RPMI7951 (cell line): ENCODE results near the gene PPARA. TPM values are rescaled to one million over a fixed set of nuclear protein-coding genes. Genes with fewer than 3 reads are reported as not detected.
A peak's percentile ranks its signal among the peaks of the same experiment; 100 is the strongest.

Experiments
- DNase-seq: peaks from one replicate; pipeline ENCODE4 v3.0.0-alpha.2; 2012; ENCODE audit warnings: low read depth
- total RNA-seq: library from RNA; depleted of rRNA; stranded (reverse); fragments of >200 nt; shearing (Covaris generic); gene quantifications from 2 replicates; pipeline ENCODE4 v1.2.3, GENCODE V29; 2014

Gene PPARA
- total RNA-seq, 1 experiment from 2014 or later = 16.7 TPM

- DNase-seq = no peak
Observed at GRCh38 chr22:46142548-46143490, 7.5 kb upstream of the PPARA start.

DNA sequence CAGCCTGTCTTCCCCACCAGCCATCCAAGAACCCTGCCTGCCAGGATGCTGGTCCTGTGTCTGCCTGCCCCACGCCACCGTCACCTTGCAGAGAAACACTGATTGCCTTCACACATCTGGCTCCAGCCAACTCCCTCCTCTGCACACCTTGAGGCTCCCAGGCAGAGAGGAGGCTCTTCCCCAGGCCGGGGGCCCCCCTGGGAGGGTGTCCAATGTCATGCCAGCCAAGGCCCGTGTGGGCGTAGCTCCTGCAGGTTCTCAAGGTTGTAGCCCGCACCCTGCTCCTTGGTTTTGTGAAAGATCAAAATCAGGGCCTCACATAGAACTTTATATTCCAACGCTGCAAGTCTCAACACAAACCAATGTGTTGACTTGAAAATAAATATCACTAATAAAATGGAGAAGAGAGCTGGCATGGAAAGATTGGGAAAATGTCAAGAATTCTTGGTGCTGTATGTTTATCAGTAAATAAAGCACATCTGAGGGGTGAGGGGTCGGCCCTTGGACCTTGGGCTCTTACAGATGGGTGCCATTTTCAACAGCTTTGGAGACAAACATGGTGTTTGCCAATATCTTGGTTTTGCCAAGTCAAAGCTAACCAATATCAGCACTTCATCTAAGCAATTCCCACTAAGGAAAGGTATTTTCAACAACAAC is 6.7 kb upstream of the PPARA start:
- no peak for DNase-seq

DNA sequence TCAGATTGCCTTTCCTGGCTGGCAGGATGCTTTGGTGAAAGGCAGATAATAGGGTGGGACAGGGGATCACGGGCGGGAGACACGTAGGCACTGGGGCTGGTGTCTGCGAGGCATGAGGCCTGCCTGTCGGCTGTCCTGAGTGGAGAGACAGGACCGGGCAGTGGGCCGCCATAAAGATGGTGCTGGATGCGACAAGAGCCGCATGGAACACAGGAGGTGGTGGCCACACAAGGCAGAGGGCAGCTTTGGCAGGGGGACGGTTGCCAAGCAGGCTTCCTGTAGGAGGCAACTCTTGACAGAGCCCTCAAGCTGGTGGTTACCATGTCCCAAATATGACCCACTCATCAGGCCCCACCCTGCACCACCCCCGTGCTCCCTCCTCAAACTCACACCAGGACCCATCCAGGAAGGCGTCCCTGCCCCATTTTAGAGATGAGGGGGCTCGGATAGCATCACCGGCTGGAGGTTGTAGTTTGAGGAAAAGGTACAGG is 4.9 kb upstream of the PPARA start:
- no peak for DNase-seq

- DNase-seq = no peak
Observed at GRCh38 chr22:46145896-46146295, 4.4 kb upstream of the PPARA start.

GRCh38 chr22:46146329-46146728 is 4.0 kb upstream of the PPARA start:
- DNase-seq = no peak

- no peak for DNase-seq
Observed at GRCh38 chr22:46147061-46147460, 3.3 kb upstream of the PPARA start.

- no peak for DNase-seq
Observed at GRCh38 chr22:46147471-46148267, 2.7 kb upstream of the PPARA start.

DNA sequence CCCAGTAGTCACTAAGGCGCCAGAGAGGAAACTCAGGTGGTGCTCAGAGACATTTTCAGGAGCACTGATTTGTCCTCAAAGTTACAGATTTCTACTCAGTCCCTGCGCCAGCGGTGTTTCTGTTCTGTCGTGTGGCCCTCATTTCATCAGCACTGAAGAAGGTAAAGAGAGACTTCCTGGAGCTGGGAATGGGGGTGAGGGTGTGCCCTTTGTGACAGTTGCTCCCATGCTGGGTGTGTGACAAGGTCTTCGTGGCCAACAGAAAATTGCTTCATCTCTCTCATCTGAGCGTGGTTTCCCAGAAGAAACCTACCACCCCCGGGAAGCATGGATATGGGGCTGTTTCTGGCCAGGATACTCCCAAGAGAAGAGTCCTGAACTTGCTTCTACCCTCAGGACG is 2.0 kb upstream of the PPARA start:
- no peak for DNase-seq

- DNase-seq = no peak
Observed at GRCh38 chr22:46148816-46149511, 1.4 kb upstream of the PPARA start.

- no peak for DNase-seq
Observed at GRCh38 chr22:46149512-46150033, 753 bp upstream of the PPARA start.

DNA sequence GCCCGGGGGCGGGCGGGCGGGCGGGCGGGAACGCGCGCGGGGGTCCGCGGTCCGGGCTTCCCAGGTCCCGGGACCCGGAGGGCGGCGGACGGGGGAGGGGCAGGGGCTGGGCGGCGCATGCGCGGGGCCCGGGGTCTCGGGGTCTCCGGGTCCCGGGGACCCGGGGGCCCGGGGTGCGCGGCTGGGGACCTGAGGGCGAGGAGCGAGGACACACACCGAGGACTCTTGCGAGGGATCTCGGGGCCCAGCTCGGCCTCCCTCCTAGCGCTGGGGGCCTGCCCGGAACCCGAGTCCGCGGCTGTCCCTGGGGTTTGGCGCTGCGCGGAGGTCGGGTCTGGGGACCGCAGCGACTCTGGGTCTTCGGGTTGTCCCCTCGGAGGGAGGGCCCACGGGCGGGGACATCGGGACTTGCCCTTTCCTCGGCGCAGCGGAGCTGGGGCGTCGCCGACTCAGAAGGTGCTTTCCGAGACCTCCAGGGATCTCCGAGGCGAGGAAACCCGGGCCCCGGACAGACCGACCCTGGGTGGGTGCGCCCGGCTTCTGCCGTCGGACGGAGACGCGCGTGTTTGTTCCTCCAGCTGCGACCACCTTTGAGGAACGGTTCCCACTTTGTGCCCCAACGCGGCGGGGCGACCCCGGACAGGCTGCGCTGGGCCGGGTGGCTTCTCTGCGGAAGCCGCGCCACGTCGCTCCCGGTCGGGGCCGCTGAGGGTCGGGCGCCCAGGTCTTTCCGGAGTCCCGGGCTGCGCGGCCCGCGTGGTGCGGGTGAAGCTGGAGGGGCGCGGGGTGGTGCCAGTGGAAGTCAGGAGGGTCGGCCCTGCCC is 540 bp downstream of the PPARA start:
- peak; percentile 9 for DNase-seq

- no peak for DNase-seq
Observed at GRCh38 chr22:46153930-46154329, 3.6 kb downstream of the PPARA start.

- no peak for DNase-seq
Observed at GRCh38 chr22:46156031-46156430, 5.7 kb downstream of the PPARA start.

DNA sequence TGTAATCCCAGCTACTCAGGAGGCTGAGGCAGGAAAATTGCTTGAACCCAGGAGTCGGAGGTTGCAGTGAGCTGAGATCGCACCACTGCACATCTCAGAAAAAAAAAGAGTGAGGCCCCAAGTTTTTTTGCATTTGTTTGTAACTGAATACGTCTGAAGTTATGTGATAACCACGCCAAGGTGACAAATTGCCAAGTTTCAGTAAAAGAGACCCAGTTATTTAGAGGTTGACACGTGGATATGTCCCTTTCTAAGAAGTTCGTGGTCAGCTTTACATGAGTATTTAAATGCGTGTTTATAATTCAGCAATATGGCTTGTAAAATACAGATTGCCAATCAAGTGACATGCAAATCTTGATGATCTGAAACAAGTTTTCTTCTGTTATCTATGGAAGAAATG is 8.0 kb downstream of the PPARA start:
- DNase-seq = no peak

DNA sequence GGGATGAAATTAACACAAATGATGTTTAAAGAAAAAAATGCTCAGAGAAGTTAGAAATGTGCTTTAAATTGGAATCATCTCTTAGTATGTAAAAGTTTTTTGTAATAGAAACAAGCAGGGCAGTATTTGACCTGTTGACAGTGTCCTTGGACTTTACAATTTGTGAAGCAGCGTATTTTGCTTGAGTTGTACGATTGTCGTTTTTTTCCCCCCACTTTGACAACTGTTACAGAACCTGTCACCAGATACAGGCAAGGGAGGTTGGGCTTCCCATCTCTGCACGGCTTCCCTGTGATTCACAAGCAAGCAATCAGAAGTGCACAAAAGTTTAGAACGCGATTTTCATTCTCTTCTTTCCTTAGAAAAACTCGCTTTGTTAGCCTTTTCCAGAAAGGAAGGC is 8.9 kb downstream of the PPARA start:
- no peak for DNase-seq

DNA sequence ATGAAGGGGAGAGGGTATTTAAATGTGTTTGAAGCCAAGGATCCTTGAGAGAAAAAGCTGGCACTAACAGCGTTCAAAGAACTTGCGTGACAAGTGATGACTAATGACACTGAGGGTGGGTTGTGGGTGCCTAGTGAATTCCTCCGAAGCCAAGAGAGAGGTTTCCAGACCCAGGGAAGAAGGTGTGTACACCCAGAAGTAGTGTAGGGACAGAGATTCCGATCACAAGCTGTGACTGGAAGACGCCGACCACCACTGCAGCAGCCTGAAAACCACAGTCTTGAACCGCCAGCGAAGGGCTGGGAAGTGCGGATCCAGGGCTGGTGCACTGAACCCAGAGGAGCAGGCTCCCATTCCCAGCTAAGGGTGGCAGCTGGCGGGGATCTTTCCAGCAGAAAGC is 9.5 kb downstream of the PPARA start:
- peak; percentile 74 for DNase-seq

DNA sequence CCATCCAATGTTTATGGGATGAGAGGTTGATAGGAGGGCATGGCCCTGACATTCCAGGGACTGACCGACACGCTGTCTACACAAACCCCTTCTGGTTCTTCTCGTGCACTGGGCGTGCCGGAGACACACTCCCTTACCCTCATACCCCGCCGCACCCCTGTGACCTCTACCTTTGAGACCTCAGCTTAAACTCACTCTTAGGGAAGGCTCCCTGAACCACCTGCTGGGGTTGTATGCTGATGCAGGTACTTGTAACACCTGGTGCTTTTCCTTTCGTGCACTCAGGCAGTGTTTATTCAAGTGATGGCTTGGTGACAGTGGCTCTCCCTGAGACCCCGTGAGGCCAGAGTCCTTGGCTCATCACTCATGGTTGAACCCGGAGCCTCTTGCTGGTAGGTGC is 12.0 kb downstream of the PPARA start:
- no peak for DNase-seq

DNA sequence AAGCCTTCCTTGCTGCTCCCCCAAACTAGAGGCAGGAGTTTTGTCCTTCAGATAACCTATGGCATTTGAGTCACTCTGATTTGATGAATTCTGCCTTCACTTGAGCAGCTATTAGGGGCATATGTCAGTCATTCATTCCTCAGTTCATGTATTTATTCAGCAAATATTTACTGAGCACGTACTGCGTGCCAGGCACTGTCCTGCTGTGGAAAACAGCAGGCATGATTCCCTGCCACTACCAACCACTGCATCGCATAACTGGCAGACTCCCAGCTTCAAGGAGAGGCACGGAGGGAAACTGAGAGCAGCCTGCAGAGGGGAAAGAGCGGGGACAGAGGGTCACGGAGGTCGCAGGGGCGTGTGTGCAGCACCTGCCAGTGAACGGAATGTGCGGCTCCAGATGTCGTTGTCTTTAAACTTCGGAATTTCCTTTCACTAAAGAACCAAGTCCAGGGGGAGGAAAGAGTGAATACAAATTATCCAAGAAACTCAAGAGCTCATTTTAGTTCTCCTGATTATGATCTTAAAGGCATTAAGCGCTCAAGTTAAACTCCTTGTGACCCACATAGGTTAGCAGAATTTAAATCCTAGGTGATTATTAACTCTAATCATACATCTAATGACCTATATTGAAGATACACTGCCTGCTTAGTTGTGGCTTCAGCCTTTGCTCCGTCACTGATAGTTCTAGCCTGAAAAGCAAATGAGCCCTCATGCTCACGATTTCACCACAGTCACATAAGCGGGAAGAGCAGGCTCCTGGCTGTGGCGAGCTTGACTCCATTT is 12.6 kb downstream of the PPARA start:
- no peak for DNase-seq

GRCh38 chr22:46163557-46163888 is 13.2 kb downstream of the PPARA start:
- no peak for DNase-seq

DNA sequence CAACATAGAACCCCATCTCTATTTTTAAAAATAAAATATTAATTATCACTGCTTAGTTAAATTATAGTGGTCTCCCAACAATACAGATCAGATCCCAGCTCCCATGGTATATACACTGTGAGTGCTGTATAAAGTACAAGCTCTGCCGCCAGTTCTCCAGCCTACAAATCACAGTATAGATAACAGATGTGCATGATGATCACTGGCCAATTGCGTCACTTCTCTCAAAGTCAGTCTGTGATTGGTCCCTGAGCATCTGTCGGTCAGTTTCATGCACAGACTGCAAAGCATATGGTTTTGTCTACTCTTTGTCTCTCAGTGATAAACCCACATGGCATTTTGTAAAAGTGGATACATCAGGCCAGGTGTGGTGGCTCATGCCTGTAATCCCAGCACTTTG is 15.7 kb downstream of the PPARA start:
- no peak for DNase-seq
